GM18858 (cell line): ENCODE results near the gene FTH1.
"Not testable (repeated sequence)": the region's sequence is repeated elsewhere in the genome, so short reads cannot be mapped to it uniquely, and the experiment has no call there.

Source experiments
- ATAC-seq: cut with Tn5 transposase; IDR thresholded peaks from one replicate; pipeline ENCODE4 v1.9.1; 2021; ENCODE audit not compliant: unreplicated experiment

Gene FTH1

DNA sequence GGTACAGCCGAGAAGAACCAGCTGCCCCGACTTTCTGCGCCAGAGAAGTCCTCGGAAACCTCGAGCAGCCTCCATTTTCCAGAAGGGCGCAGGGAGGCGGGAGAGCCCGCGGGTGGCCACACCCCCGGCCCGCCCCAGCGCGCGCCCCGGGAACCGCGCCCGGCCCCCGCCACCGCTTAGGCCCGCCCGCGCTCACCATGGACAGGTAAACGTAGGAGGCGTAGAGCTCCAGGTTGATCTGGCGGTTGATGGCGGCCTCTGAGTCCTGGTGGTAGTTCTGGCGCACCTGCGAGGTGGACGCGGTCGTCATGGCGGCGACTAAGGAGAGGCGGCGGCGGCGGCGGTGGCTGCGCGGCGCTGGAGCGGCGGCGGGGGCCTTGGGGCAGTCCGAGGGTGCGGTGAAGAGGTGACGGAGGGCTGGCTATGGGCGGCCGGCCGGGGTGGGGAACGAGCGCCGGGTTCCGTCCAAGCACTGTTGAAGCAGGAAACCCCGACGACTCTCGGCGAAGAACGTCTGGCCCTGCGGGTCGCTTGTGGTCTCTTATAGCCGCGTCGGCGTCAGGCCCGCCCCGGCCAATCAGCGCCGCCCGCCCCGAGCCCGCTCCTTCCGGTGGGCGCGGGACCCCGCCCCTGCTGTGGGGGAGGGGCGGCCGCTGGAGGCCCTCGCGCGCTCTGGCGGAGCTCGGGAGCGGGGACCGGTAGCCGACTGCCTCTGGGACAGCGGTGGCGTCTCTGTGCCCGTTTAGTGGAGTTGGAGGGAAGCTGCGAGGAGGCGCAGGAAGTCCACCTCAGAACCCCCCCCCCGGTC, at the start of gene FTH1:
TSS of gene FTH1 (minus strand) at position 519 of the 808 bp plus-strand sequence. CDS start at position 310, 209 bp downstream.
- no peak for ATAC-seq

DNA sequence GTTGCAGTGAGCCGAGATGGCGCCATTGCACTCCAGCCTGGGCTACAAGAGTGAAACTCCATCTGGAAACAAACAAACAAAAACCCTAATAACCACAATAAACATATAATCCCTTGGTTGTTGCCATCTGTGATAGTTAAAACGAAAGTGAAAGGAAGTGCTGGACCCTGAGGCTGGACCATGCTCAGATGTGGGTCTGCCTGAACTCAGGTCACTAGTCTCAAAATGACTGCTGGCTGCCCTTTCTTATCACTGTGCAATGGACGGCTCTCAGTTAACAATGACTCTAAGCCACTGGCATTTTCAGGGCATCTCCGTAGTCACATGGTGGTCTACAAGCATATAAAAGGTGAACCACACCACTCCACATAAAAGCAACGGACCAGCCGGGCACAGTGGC, 48.2 kb upstream of the FTH1 start:
- no peak for ATAC-seq

DNA sequence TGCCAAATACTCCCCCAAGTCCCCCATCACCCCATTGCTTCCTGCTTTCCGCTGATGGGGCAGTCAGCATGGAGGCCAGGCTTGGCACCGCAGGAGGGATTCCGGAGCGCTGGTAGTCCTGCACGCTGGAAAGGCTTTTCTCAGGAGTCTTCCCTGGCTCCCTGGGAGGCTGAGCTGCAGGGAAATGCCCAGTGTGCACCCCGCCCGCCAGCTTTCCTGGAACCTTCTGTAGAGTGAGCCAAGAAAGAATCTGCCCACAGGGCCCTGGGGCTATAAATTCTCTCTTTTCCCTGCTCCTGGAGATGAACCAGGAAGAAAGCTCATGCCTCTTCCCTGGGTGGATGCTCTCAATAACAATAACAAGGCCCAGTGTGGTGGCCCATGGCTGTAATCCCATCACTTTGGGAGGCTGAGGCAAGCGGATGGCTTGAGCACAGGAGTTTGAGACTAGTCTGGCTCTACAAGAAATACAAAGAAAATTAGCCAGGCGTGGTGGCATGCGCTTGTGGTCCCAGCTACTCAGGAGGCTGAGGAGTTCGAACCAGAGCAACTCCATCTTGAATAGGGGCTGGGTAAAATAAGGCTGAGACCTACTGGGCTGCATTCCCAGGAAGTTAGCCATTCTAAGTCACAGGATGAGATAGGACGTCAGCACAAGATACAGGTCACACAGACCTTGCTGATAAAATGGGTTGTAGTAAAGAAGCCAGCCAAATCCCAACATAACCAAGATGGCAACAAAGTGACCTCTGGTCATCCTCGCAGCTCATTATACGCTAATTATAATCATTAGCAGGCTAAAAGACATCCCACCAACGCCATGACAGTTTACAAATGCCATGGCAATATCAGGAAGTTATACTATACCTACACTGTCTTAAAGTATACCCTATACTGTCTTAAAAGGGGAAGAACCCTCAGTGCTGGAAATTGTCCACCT, 46.4 kb upstream of the FTH1 start:
- ATAC-seq = no peak

DNA sequence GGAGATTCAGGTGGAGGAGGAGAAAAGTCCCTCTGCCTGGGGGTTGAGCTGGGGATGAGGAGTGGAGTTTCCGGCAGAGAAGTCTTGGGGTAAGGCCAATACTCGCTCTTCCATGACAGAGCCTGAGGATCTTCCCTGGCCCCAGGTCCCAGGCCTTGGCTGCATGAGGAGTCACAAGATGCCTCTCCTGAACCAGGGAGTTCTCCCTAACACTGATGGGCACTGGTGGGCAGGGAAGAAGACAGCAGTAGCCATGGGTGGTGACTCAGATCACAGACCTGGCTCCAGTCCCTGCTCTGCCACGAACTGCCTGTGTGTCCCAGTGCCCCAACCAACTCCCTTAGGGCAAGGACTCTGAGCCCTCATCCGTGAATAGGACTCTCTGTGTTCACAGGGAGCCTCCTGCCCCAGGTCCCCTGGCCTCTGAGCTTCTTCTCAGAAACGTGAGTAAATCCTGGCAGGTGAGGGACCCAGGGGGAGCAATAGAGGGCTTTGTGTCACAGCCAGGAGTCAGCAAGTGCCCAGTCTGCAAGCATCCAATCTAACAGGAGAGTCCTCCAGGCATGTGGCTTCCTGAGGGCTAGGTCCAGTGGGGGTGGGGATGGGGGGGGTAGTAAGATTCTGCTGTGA, 45.5 kb upstream of the FTH1 start:
- no peak for ATAC-seq

DNA sequence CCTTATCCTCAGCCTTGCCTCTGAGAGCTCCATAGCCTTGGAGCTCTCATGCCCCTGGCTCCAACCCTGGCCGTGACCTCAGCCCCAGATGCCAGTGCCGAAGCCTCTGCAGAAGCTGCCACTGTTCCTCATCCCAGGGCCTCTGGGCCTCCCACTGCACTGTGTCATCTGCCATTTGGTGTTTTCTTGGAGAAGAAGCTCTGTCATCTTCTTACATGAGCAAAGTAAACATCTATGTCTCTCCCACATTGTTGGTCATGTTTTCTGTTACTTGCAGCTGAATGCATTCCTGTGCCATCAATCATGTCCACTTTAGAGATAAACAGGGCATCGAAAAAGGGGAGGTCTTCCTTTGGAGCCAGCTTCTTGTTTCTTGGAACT, 45.0 kb upstream of the FTH1 start:
- ATAC-seq = no peak

DNA sequence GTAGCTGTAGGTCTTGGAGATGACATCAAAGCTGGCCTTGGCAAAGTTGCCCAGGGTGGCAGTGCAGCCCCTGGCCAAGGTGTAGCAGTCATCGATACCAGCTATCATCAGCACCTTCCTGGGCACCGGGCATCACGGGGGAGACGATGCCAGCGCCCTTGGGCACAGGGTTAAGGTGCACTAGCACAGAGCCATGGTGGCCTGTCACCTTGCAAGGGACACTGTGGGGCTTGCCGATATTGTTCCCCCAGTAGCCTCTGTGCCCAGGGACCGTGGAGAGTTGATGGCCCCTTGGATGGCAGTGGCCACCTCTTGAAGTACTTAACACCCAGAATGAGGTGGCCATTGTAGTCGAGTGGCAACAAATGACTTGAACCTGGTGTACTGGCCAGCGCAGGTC, 44.4 kb upstream of the FTH1 start:
- ATAC-seq = no peak

DNA sequence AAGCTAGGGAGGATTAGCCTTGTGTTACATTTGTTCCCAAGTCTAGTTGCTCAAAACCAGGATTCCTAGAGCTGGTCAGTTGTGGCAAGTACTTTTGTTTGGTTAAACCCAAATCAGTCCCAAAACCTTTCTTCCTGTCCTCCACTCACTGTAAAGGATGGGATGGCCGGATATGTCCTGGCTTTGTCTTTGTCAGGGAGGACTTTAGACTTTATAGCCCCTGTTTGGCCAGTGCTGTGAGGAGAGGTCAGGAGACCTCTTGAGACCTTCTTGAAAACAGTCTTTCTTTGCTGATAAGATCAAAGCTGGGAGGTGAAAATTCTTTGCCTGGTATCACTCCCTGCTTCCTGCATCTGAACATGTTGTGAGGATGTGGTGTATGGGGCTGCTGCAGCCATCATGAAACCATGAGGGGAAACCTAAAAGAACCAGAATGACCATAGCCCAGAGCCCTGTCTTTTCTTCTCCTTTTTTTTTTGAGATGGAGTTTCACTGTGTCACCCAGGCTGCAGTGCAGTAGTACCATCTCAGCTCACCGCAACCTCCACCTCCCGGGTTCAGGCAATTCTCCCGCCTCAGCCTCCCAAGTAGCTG, 43.6 kb upstream of the FTH1 start:
- ATAC-seq = no peak

DNA sequence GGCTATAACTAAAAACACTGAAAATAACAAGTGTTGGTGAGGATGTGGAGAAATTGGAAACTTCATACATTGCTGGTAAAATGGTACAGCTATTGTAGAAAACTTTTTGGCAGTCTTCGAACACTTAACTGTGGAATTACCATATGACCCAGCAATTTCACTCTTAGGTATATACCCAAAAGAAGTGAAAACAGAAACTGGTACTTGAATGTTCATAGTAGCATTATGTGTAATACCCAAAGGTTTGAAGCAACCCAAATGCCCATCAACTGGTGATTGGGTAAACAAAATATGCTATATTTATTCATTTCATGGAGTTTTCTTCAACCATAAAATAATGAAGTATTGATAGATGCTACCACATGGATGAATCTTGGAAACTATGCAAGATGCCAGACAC, 40.8 kb upstream of the FTH1 start:
- ATAC-seq = no peak

DNA sequence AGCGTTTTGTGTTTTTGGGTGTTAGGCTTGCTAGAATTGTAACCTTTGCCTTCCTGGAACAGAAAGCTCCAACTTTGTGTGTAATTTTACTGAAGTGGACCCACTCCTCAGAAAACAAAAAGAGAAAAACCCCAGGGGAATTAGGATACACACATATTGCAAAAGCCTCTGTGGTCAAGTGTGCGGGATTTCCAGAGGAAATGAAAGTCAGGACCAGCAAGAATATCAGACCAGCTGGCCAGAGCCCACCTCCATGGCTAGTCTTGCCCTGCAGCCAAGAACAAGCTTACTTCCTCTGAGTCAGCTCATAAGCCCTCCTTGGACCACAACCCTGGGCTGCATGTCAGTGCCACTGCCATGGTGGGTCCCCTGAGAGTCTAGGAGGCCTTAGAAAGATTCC, 37.0 kb upstream of the FTH1 start:
- ATAC-seq = no peak

DNA sequence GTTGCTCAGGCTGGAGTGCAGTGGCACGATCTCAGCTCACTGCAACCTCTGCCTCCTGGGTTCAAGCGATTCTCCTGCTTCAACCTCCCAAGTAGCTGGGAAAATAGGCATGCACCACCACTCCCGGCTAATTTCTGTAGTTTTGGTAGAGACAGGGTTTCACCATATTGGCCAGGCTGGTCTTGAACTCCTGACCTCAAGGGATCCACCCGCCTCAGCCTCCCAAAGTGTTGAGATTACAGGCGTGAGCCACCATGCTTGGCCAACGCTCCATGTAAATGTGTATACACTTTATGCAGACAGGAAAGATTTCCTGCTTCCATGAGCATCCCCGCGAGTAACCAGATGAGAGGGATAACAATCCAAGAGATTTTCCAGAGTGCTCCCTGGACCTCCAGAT, 34.8 kb upstream of the FTH1 start:
- ATAC-seq = not testable (repeated sequence)

DNA sequence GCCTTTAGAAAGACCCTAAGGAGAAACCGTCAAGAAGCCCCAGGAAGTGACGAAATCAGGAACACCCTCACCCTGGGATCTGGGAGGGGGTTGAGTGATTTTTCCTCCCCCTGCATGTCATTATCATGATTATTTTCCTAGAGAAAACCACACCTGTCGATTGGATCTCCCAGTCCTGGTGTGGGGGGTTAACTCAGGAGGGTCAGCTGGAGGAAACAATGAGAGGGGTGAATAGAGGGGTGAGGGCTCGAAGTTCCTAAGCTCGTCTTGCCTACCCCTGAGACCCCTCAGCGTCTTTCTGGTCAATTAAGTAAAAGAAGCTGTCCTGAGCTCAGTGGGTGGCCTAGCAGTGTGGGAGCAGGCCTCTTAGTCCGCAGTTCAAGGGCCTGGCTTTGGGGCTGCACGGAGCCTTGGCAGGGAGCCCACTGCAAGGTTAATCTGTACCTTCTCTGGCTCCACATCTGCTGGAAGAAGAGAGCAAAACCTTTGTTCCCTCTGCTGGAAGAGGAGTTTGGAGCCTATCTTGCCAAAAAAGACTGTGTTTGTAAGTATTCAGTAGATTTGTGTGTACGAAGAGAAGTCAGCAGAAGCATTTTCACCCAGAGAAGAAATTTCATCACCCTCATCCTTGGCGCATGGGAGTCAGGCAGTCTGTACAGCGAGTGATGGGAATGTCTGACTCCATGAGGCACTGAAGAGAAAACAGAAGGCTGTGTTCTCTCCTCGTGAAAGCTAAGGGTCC, 34.2 kb upstream of the FTH1 start:
- ATAC-seq = no peak

DNA sequence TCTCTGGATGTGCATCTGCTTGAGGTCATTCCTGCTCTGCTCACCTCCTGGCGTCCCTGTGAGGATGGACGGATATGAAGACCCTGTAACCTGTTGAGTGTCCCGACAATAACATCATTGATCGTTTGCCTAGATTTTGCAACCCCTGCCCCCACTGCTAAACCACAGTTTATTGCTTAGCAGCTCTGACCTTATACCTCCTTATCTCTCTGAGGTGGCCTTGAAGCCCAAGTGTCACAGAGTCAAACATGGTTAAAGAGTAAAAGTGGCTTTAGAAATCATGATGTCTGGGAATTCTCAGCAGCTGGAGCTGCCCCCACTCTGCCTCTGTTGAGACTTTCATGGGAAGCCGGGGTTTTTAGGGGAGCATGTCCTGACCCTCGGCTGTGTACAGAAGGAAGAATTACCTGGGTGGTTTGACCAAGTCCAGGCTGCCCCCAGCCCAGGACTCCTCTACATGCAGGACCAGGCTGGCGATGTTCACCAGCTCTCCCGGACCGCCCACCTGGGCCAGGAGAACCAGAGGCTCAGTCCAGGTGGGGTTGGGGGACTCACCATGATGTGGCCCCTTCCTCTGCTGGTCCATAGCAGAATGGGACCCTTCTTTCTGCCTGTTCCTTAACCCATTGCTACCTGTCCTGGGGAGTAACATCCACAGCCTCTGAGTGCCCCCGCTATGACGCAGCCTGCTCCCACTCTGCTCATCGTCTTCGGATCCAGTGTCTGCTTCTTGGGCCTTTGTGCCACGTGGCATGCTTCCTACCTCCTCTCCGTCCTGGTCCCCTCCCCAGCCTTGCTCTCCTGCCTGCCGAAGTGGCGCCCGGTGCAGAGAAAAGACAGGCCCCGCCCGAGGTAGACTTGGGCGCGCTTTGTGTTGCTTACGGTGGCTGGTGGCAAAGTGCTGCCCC, 33.4 kb upstream of the FTH1 start:
- no peak for ATAC-seq

DNA sequence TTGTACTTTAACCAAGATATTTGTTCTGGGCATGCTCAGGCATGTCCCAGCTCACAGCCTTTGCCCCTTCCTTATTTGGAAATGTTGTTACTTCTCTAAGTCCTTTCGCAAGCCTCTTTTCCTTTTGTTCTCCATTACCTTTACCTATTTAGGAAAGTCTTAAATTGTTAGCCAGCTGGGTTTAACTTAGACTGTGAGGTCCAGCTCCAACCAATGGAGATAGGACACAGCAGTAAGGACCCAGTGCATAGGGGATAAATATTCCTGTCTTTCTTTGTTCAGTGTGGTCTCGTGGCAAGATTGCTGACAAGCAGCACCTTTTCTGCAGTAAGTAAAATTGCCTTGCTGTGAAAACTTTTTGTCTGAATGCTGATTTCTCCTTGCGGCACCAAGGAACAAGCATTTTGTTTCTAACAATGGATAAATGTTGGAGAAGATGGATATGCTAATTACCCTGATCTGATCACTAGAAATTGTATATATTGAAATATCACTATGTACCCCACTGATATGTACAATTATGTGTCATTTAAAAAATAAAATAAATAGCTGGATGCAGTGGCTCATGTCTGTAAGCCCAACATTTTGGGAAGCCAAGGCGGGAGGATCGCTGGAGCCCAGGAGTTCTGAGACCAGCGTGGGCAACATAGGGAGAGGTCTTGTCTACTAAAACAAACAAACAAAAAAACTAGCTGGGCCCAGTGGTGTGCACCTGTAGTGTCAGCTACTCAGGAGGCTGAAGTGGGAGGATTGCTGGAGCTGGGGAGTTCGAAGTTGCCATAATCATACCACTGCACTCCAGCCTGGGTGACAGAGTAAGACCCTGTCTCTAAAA, 31.9 kb upstream of the FTH1 start:
- no peak for ATAC-seq

DNA sequence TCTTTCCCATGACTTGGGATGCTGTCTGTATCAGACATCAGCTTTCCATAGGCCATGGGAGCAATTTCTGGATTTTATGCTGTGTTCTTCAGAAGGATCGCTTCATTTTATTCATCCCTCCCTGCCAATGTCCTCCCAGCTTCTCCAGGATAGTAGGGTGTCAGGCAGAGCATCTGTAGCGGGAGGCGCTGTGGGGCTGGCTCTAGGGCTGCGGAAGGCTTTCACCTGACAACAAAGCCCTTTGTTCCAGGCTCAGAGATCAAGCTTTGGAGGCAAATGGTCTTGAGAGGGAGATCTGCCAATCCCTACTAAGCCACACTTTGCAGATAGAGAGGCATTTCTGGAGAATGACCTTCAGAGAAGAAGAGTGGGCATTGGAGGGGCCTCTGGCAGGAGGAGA, 29.5 kb upstream of the FTH1 start:
- ATAC-seq = no peak

DNA sequence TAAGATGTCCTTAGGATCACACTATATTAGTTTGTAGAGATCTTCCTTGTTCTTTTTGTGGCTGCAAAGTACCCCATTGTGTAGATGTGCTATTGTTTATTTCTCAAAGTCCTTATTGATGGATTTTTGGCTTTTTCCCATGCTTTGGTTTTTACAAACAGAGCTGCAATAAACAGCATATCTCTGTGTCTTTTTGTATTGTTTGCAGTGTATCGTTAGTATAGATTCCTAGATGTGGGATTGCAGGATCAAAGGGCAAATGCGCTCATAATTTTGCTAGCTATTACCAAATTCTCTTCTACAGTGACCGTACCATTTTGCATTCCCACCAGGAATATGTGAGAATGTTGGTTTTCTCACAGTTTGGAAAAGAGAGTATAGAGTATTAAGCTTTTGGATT, 27.5 kb upstream of the FTH1 start:
- no peak for ATAC-seq

DNA sequence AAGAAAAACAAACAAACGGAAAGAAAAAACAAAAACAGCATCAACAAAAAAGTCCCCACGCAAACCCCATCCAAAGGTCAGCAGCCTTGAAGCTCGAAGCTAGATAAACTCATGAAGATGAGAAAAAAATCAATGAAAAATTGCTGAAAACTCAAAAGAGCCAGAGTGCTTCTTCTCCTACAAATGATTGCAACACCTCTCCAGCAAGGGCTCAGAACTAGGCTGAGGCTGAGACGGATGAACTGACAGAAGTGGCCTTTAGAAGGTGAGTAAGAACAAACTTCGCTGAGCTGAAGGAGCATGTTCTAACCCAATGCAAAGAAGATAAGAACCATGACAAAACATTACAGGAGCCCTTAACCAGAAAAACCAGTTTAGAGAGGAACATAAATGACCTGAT, 18.4 kb upstream of the FTH1 start:
- ATAC-seq = no peak

DNA sequence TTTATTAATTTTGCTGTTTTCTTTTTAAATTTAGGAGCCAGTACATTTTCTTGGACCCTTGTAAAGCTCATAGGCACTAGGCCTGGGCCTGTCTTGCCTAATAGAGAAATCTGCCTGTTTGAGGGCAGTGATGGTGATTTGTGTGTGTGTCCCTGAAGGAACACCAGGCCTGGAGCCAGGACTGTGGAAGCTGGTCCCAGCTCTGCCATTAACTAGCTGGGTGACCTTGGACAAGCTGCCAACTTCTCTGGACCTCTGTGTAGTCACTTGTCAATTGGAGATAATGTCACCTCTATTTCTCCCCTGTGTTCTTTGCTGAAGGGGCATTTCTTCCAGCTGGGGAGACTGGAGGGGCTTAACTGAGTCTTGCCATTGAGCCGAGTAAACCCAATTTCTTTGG, 16.0 kb upstream of the FTH1 start:
- no peak for ATAC-seq

DNA sequence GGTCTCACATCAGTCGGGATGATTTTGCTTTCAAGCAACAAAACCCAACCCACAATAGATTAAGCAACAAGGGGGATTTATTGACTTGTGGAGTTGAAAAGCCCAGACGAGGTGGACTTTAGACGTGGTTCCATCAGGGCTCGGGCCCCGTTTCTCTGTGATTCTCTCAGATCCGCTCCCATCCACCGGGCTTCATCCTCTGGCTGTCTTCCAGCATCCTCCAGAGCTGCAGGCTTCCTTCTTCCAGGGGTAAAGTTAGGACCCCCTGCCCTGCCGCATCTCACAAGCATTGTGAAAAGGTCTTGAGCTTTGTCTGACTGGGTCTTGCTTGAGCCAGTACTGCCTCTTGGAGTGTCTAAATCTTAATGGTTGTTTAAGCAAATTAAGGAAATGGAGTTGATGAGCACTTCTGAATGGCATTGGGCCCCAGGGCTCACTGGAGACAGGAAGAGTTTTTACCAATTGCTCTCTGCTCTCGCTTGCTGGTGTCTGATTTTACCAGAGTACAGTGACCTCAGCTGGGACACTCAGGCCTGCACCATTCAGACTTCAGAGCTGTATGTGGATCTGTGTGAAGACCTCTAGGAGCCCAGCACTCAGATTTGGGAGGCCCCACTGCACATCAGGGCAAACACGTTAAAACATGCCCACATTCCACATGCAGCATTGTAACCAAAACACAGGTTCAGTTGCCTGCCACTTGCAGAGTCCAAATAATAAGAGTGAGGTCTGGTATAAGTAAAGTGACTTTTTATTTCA, 13.5 kb upstream of the FTH1 start:
- ATAC-seq = no peak
